Measurements from ENCODE around the gene REN. TPM values are rescaled to one million over a fixed set of nuclear protein-coding genes. Genes with fewer than 3 reads are reported as not detected.

The REN gene
- total and polyA plus RNA-seq, 9 donors: 1.0 to 71.6 (median 3.7) TPM

DNA sequence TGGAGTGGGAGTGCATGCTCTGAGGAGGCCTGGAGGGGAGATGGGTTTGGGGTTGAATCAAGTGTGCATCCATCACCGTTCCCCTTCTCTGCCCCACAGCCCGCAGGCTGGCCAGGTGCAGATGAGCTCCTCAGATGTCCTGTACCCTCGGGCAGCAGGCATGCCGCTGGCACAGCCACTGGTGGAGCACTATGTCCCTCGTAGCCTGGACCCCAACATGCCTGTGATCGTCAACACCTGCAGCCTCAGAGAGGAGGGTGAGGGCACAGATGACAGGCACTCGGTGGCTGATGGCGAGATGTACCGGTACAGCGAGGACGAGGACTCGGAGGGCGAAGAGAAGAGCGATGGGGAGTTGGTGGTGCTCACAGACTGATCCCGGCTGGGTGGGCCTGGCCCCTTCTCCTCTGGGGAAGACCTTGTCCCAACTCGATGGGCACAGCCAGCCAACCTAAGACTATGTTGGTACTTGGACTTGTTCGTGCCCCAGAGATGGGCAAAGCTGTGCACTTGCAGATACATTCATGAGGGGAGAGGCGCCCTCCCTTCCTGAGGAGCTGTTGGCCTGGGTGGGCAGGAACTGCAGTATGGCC lies 40.3 kb downstream of the REN start:
- no peak for DNase-seq
- H3K27ac ChIP-seq: no peak overlapping the region
- H3K4me3 ChIP-seq: no peak overlapping the region
- intact Hi-C loops (cut with DNase I): loop anchor here in 3 of 4 donors (5.0 to 10.0 kb wide), 5 partner anchors 44 to 504 kb away; partner anchors contain the start of gene SOX13 (in 1 of the 3)
- no peaks in the 10 kb centered on the region for H3K27me3 ChIP-seq
- H3K9me3 ChIP-seq: no peaks in the 10 kb centered on the region
- no peaks in the 10 kb centered on the region for H3K36me3 ChIP-seq
- peaks cover 14% of the 10 kb centered on the region for H3K4me1 ChIP-seq (ENCODE audit: insufficient read depth)
- TF ChIP-seq EP300 (IDR thresholded peaks at IDR 0.05) (no peak), POLR2A (IDR thresholded peaks at IDR 0.05) (no peak), CTCF (IDR thresholded peaks at IDR 0.05) (no peak)
- 91 to 93% (median 92%) methylated on average over 18 of the region's 18 CpGs for WGBS, 3 donors

DNA sequence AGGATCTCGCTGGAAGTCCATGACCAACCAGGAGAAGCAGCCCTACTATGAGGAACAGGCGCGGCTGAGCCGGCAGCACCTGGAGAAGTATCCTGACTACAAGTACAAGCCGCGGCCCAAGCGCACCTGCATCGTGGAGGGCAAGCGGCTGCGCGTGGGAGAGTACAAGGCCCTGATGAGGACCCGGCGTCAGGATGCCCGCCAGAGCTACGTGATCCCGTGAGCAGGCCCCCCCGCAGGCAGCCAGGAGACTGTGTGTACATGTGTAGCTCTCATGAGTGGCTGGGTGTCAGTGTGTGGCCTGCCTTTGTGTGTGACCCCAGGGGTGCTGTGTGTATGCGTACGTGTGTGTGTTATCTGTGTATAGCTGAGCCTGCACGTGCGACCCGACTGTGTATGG lies 41.5 kb downstream of the REN start:
- DNase-seq: no peak
- Histone ChIP-seq H3K4me1 (ENCODE audit: insufficient read depth) (peaks cover 5% of the 10 kb centered on the region), H3K9me3 (no peaks in the 10 kb centered on the region), H3K27ac (no peak overlapping the region), H3K4me3 (no peak overlapping the region), H3K27me3 (no peaks in the 10 kb centered on the region), H3K36me3 (no peaks in the 10 kb centered on the region)
- WGBS, 3 donors: 88 to 90% (median 89%) methylated on average over 22 of the region's 22 CpGs
- intact Hi-C loops (cut with DNase I): loop anchor here in 3 of 4 donors (5.0 to 10.0 kb wide), 5 partner anchors 42 to 502 kb away; partner anchors contain the start of gene SOX13 (in 1 of the 3)
- TF ChIP-seq POLR2A (IDR thresholded peaks at IDR 0.05): no peak
- no peak for TF ChIP-seq CTCF (IDR thresholded peaks at IDR 0.05)

GRCh38 chr1:204123376-204123775 lies 42.8 kb downstream of the REN start:
- H3K4me1 ChIP-seq (ENCODE audit: insufficient read depth): no peaks in the 10 kb centered on the region
- no peak for DNase-seq
- no peaks in the 10 kb centered on the region for H3K27me3 ChIP-seq
- no peaks in the 10 kb centered on the region for H3K36me3 ChIP-seq
- WGBS, 3 donors: 70 to 77% (median 76%) methylated on average over 9 of the region's 9 CpGs
- no peaks in the 10 kb centered on the region for H3K9me3 ChIP-seq
- intact Hi-C loops (cut with DNase I): loop anchor here in 1 of 4 donors (10.0 kb wide), 1 partner anchor 49 kb away; the partner anchor contains the start of gene SOX13
- no peak overlapping the region for H3K27ac ChIP-seq
- H3K4me3 ChIP-seq: no peak overlapping the region
- TF ChIP-seq POLR2A (IDR thresholded peaks at IDR 0.05) (no peak), EP300 (IDR thresholded peaks at IDR 0.05) (no peak), CTCF (IDR thresholded peaks at IDR 0.05) (no peak)

- Histone ChIP-seq H3K4me1 (ENCODE audit: insufficient read depth) (no peaks in the 10 kb centered on the region), H3K27me3 (no peaks in the 10 kb centered on the region), H3K27ac (no peak overlapping the region), H3K36me3 (no peaks in the 10 kb centered on the region), H3K9me3 (no peaks in the 10 kb centered on the region), H3K4me3 (no peak overlapping the region)
- intact Hi-C loops (cut with DNase I): loop anchor here in 1 of 4 donors (10.0 kb wide), 1 partner anchor 47 kb away; the partner anchor contains the start of gene SOX13
- WGBS, 3 donors: 86 to 87% (median 87%) methylated on average over 17 of the region's 17 CpGs
- TF ChIP-seq CTCF (IDR thresholded peaks at IDR 0.05) (no peak), EP300 (IDR thresholded peaks at IDR 0.05) (no peak), POLR2A (IDR thresholded peaks at IDR 0.05) (no peak)
- no peak for DNase-seq
Measured at GRCh38 chr1:204121840-204122555, 44.1 kb downstream of the REN start.

Data from ovary (tissue), 9 donors.